LoVo (cell line): ENCODE data around the gene EHMT1.

Source experiments
- DNase-seq: peaks from one replicate; pipeline ENCODE4 v3.0.0-alpha.2; 2016; ENCODE audit warnings: low spot score

Gene EHMT1

GRCh38 chr9:137647096-137647714, 28.4 kb downstream of the EHMT1 start:
- no peak for DNase-seq

DNA sequence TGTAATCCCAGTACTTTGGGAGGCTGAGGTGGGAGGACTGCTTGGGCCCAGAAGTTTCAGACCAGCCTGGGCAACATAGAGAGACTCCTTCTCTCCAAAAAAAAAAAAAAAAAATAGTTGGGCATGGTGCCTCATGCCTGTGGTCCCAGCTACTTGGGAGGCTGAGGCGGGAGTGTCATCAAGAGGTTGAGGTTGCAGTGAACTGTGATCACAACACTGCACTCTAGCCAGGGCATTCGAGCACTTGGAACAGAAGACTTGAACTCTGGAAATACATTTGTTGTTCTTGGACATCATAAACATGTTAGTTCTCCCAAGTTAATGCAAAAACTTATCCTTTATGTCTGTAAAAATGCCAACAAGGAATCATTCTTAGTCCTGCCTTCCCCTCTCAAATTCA, 29.6 kb downstream of the EHMT1 start:
- no peak for DNase-seq

DNA sequence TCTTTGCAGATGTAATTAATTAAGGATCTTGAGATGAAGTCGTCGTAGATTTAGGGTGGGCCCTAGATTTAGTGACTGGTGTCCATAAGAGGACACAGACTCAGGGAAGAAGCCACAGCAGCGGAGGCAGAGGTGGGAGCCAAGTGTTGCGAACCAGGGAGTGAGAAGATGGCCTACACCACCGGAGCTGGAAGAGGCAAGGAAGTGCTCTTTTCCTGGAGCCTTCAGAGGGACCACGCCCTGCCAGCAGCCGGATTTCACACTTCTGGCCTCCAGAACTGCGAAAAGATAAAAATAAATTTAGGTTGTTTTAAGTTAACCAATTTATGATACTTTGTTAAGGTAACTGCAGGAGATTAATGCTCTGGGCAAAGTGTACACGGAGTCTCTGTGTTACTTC, 30.7 kb downstream of the EHMT1 start:
- no peak for DNase-seq

DNA sequence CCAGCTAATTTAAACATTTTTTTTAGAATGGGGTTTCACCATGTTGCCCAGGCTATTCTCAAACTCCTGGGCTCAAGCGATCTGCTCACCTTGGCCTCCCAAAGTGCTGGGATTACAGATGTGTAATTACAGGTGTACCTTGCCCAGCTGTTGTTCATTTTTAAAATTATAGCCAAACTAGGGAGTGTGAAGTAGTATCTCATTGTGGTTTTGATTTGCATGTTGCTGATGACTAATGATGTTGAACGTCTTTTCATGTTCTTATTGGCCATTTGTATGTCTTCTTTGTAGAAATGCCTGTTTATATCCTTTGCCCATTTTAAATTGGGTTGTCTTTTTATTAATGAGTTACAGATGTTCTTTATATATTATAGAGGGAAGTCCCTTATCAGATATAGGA, 31.5 kb downstream of the EHMT1 start:
- DNase-seq = no peak

GRCh38 chr9:137650779-137651178, 32.0 kb downstream of the EHMT1 start:
- no peak for DNase-seq

DNA sequence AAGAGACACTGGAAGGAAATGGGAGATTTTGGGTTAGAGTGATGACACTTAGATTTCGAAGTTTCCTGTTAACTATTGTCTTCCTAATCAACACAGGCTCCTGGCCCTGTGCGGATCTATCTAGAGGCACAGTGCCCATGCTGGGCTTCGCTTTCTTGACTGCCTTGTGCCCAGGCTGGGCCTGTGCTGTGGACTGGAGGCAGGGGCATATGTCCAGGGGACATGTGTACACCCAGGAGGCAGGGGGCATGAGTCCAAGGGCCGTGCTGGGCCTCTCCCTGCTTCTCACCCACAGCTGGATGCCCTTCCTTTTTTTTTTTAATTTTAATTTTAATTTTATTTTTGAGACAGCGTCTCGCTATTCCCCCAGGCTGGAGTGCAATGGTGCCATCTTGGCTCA, 37.6 kb downstream of the EHMT1 start:
- DNase-seq = no peak

DNA sequence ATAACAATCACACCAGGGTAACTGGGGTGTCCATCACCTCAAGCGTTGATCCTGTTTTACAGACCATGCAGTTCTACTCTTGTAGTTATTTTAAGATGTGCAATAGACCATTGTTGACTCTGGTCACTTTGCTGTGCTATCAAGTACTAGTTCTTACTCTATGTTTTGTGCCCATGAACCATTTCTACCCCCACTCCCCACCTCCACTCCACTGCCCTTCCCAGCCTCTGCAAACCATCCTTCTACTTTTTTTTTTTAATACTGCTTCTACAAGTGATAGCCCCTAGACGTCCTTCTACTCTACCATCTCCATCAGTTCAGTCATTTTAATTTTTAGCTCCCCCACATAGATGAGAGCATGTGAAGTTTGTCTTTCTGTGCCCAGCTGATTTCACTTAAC, 38.8 kb downstream of the EHMT1 start:
- no peak for DNase-seq

DNA sequence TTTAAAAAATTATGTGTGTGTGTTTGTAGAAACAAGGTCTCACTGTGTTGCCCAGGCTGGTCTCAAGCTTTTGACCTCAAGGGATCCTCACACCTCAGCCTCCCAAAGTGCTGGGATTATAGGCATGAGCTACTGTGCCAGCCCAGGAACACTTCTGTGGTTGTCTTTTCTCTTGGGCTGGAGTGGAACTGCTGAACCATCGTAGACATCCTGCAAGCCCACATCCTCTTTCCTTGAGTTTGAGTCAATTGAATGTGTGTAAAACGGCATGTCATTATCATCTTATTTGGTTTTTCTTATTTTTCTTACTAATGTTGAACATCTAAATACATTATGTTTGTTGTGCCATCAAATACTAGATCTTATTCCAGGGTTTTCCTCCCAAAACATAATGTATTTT, 40.0 kb downstream of the EHMT1 start:
- DNase-seq = no peak

- no peak for DNase-seq
Observed at GRCh38 chr9:137660144-137660543, 41.3 kb downstream of the EHMT1 start.

GRCh38 chr9:137663584-137663983, 44.8 kb downstream of the EHMT1 start:
- no peak for DNase-seq

- DNase-seq = no peak
Observed at GRCh38 chr9:137664676-137665075, 45.9 kb downstream of the EHMT1 start.

DNA sequence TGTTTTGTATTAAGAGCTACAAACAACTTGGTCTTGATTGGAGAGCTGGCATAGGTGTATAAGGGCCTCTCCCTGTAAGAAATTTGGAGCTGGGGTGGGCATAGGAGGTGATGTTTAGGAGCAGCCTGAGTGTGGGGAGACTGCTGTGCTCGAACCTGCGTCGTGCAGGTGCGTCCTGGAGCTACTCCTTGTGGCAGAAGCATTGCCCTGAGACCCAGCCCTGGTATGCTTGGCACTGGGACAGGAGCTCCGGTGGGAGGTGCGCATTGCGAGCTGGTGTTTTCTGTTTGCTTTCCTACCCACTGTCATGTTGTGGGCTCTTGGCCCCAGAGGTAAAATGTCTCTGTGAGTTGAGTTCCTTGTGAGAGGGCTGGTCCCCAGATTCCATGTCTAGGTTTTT, 46.4 kb downstream of the EHMT1 start:
- no peak for DNase-seq

GRCh38 chr9:137665697-137666512, 47.1 kb downstream of the EHMT1 start:
- no peak for DNase-seq

GRCh38 chr9:137666513-137666822, 47.7 kb downstream of the EHMT1 start:
- no peak for DNase-seq

GRCh38 chr9:137666955-137667670, 48.3 kb downstream of the EHMT1 start:
- no peak for DNase-seq

DNA sequence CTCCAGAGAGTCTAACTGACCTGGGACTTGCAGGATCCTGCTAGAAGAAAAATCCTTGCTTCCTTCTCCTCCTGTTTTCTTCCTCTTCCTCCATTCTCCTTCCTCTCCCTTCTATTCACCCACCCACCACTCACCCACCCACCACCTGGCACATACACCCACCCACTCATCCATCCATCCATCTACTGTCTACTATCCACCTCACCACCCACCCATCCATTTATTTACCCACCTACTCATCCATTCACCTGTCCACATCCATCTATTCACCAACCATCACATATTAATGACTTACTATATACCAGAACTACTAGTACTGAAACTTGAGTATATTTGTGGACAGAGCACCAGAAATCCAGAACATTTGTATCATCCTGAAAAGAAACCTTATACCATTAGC, 49.4 kb downstream of the EHMT1 start:
- no peak for DNase-seq

DNA sequence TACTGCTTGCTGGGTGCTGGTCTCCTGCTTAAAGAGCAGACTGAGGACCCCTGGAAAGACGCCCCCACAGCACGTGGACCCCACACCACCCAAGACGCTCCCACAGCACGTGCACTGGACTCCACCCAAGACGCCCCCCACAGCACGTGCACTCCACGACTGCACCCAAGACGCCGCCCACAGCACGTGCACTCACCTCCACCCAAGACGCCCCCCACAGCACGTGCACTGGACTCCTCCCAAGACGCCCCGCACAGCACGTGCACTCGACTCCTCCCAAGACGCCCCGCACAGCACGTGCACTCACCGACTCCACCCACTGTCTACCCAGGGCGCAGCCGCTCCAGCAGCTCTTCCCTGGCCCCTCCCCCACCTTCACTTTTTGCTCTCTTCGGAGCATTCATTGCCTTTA, 50.5 kb downstream of the EHMT1 start:
- DNase-seq = no peak

DNA sequence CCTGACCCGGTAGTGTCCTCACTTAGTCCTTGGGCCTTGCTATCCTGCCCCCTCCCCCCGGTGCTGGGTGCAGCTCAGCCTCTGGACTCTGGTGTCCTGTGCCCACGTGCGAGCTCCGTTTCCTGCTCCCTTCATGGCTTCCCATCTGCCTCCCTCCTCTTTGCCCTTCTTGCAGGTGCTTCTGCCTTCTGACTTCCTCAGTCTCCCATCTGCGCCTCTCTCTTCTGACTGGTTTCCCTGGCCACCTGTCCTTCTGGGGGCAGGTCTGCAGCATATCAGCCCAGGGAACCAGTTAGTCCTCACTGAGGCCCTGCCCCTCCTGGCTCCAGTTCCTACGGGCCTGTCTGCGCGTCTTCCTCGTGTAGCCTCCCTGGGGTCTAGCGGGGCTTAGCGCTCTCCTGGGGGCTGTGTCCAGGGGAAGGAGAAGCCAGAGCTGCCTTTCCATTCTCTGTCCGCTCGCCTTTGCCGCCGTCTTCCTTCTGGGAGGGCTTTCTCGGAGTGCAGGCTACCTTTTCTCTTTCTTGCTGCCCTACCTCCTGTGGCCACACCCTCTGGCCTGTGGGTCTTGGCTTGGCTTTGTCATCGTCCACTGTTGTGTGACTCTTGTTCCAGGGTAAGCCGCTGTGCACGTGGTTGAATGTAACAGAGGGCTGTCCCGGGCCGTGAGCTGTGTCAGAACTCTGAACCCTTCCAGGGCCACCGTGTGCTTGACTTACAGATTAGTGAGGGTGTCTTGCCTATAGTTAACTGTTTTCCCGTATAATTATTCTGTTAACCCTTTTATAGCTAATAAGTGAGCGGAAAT, 51.8 kb downstream of the EHMT1 start:
- no peak for DNase-seq

- no peak for DNase-seq
Observed at GRCh38 chr9:137671196-137671538, 52.4 kb downstream of the EHMT1 start.

- DNase-seq = no peak
Observed at GRCh38 chr9:137671721-137672120, 52.9 kb downstream of the EHMT1 start.

DNA sequence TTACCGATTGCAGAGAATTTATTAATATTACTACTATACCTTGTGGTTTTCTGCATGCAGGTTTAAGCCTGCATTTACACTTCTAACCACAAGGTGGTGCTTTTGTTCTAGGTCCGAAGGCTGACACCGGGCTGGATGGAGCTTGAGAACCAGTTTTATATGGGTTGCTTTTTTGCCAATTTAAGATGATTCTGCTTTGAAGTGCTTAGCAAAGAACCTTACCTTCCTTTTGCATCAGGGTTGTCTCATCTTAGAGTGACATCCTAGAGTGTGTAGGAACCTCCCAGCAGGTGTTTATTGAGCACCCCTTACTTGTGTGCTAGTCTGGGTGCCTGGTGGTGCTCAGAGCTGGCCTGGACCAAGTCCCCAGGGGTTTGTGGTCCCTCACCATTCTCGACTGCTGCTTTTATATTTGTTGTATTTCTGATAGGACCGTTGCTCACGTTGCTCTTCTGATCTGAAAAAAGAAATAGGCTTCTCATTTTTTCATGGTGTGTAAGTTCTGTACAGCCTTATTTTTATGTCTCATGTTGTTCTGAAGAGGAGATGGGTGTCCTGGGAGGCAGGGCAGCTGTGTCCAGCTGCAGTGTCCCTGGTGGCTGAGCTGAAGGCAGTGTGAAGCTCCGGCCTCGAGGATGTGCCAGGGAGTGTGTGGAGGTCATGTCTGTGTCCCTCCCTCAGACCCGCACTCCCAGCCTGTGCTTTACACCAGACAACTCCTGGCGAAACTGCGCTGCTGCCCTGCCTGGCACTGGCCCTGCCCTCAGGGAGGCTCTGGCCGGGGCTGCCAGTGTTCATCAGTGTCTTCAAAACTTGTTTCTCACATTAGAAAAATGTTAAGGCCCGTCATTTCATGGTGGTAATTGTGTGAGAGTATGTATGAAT, 54.3 kb downstream of the EHMT1 start:
- peak; percentile 54 for DNase-seq

DNA sequence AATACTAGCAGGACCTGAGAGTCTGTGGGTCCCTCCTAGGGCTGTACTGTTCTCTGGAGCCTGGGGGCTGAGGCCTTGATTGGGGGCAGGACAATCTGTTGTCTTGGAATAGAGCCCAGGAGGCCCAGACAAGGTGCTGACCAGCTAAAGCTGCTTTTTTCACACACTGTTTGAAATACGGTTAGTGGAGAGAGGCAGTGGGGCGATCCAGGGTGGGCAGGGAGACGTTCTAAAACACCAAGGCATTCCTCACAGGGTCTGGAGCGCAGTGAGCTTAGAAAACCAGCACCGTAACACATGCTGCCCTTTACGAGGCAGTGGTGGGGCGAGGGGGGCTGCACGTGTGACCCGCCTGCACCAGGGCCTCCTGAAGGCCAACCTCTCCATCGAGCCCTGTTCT, 55.1 kb downstream of the EHMT1 start:
- DNase-seq = no peak
